Measurements from ENCODE around the gene CYP27C1.

CYP27C1 gene

DNA sequence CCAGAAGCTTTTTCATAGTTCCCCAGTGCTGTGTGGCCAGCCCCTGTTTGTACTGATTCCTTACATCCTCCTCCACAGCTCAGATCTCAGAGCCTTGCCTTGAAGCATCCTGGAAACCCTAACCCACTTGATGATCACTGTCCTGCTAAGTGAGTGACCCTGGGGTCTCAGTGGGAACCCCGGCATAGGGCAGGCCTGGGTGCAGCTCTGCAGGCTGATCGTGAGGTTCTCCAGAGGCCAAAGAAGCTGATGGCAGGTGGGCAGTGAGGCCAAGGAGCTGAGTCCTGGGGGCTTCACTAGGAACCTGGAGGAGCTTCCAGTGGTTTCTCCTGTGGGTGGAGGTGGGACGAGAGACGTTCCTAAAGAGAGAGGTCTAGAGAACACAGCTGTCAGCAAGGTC lies 65.7 kb downstream of the CYP27C1 start:
- Histone ChIP-seq H4K20me1 (ENCODE audit: insufficient read depth, low read length) (no peaks in the 10 kb centered on the region), H3K27me3 (ENCODE audit: insufficient read depth, low read length) (no peaks in the 10 kb centered on the region; the same call in 1 of the 2 replicates), H3K4me2 (ENCODE audit: low read length) (no peak overlapping the region), H3K4me3 (ENCODE audit: low read depth, low read length, poor library complexity, severe bottlenecking) (no peak overlapping the region), H3K79me2 (ENCODE audit: insufficient read depth, low read length) (no peaks in the 10 kb centered on the region), H3K9me3 (ENCODE audit: low read length) (peaks cover 4% of the 10 kb centered on the region; the same call in 1 of the 2 replicates), H3K27ac (ENCODE audit: low read depth, low read length, poor library complexity, severe bottlenecking) (no peak overlapping the region), H3K4me1 (ENCODE audit: insufficient read depth, low read length, severe bottlenecking) (no peaks in the 10 kb centered on the region), H3K9ac (ENCODE audit: low read length) (no peak overlapping the region), H3F3A (ENCODE audit: insufficient read depth, low read length) (no peaks in the 10 kb centered on the region), H3K36me3 (ENCODE audit: insufficient read depth, low read length) (no peaks in the 10 kb centered on the region), H3K9me2 (ENCODE audit: low read depth, low read length) (no peaks in the 10 kb centered on the region), H2AFZ (ENCODE audit: low read length) (no peak overlapping the region)
- TF ChIP-seq, protein P1, sequence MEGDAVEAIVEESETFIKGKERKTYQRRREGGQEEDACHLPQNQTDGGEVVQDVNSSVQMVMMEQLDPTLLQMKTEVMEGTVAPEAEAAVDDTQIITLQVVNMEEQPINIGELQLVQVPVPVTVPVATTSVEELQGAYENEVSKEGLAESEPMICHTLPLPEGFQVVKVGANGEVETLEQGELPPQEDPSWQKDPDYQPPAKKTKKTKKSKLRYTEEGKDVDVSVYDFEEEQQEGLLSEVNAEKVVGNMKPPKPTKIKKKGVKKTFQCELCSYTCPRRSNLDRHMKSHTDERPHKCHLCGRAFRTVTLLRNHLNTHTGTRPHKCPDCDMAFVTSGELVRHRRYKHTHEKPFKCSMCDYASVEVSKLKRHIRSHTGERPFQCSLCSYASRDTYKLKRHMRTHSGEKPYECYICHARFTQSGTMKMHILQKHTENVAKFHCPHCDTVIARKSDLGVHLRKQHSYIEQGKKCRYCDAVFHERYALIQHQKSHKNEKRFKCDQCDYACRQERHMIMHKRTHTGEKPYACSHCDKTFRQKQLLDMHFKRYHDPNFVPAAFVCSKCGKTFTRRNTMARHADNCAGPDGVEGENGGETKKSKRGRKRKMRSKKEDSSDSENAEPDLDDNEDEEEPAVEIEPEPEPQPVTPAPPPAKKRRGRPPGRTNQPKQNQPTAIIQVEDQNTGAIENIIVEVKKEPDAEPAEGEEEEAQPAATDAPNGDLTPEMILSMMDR (IDR thresholded peaks at IDR 0.05; ENCODE audit: low read length): no peak
- TF ChIP-seq EZH2 (IDR thresholded peaks at IDR 0.05; ENCODE audit: borderline replicate concordance, low read length): no peak

DNA sequence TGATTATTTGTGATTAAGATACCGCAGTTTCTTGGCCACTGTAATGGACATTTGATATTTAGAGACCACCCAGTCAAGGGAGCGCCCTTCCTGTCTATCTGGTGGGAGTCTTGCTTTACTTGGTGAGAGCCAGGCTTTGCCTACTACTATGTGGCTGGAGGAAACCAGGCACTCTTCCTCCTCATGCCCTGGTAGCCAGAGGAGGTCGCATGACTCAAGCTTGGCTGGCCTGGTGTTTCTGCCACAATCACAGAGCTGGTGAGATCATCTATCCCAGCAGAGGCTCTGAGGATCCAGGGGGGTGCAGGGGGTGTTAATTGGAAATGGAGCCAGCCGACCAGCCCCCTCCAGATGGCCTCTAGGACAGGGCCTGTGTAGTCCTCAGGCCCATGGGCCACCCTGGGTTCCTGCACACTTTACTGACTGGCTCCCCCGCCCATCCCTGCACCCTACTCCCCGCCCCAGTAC lies 66.4 kb downstream of the CYP27C1 start:
- no peaks in the 10 kb centered on the region; the same call in 1 of the 2 replicates for H3K27me3 ChIP-seq (ENCODE audit: insufficient read depth, low read length)
- peaks cover 4% of the 10 kb centered on the region; the same call in 1 of the 2 replicates for H3K9me3 ChIP-seq (ENCODE audit: low read length)
- no peaks in the 10 kb centered on the region for H3K79me2 ChIP-seq (ENCODE audit: insufficient read depth, low read length)
- no peaks in the 10 kb centered on the region; the same call in 1 of the 2 replicates for H3K9me2 ChIP-seq (ENCODE audit: low read depth, low read length)
- H3K36me3 ChIP-seq (ENCODE audit: insufficient read depth, low read length): no peaks in the 10 kb centered on the region
- no peaks in the 10 kb centered on the region for H4K20me1 ChIP-seq (ENCODE audit: insufficient read depth, low read length)
- H3K9ac ChIP-seq (ENCODE audit: low read length): no peak overlapping the region
- H3K4me2 ChIP-seq (ENCODE audit: low read length): no peak overlapping the region
- H2AFZ ChIP-seq (ENCODE audit: low read length): no peak overlapping the region
- no peaks in the 10 kb centered on the region for H3F3A ChIP-seq (ENCODE audit: insufficient read depth, low read length)
- H3K27ac ChIP-seq (ENCODE audit: low read depth, low read length, poor library complexity, severe bottlenecking): no peak overlapping the region
- no peak for TF ChIP-seq EZH2 (IDR thresholded peaks at IDR 0.05; ENCODE audit: borderline replicate concordance, low read length)
- TF ChIP-seq, protein P1 (IDR thresholded peaks at IDR 0.05; ENCODE audit: low read length): no peak
- no peak overlapping the region for H3K4me3 ChIP-seq (ENCODE audit: low read depth, low read length, poor library complexity, severe bottlenecking)
- no peaks in the 10 kb centered on the region for H3K4me1 ChIP-seq (ENCODE audit: insufficient read depth, low read length, severe bottlenecking)

DNA sequence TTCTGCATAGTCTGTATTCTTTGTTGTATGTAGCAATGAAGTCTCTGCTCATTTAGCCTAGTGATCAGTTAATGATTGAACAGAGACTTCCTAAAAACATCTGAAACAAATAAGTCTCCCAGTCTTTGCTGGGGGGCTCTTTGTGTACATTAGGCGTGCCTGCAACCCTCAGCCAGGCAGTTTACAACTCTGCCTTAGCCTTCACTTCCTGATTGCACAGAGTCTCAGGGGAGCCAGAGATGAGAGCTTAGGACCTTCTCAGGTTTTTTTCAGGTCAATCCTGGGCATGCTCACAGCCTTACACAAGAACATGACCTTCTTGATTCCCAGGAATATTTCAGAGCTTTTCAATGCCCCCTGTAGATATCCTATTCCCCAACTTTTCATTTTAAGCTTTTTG lies 69.1 kb downstream of the CYP27C1 start:
- Histone ChIP-seq H3K9me3 (ENCODE audit: low read length) (peaks cover 4% of the 10 kb centered on the region; the same call in 1 of the 2 replicates), H3K27ac (ENCODE audit: low read depth, low read length, poor library complexity, severe bottlenecking) (no peak overlapping the region), H3K4me3 (ENCODE audit: low read depth, low read length, poor library complexity, severe bottlenecking) (no peak overlapping the region), H3K4me1 (ENCODE audit: insufficient read depth, low read length, severe bottlenecking) (no peaks in the 10 kb centered on the region), H3K9me2 (ENCODE audit: low read depth, low read length) (no peaks in the 10 kb centered on the region; the same call in 1 of the 2 replicates), H2AFZ (ENCODE audit: low read length) (no peak overlapping the region), H3F3A (ENCODE audit: insufficient read depth, low read length) (no peaks in the 10 kb centered on the region), H3K4me2 (ENCODE audit: low read length) (no peak overlapping the region), H3K79me2 (ENCODE audit: insufficient read depth, low read length) (no peaks in the 10 kb centered on the region), H3K9ac (ENCODE audit: low read length) (no peak overlapping the region), H4K20me1 (ENCODE audit: insufficient read depth, low read length) (no peaks in the 10 kb centered on the region), H3K27me3 (ENCODE audit: insufficient read depth, low read length) (no peaks in the 10 kb centered on the region; the same call in 1 of the 2 replicates), H3K36me3 (ENCODE audit: insufficient read depth, low read length) (no peaks in the 10 kb centered on the region)
- TF ChIP-seq EZH2 (IDR thresholded peaks at IDR 0.05; ENCODE audit: borderline replicate concordance, low read length): no peak
- TF ChIP-seq, protein P1 (IDR thresholded peaks at IDR 0.05; ENCODE audit: low read length): no peak

Data from OCI-LY1 (cell line).